ENCODE data around the gene TBATA.

Gene TBATA

DNA sequence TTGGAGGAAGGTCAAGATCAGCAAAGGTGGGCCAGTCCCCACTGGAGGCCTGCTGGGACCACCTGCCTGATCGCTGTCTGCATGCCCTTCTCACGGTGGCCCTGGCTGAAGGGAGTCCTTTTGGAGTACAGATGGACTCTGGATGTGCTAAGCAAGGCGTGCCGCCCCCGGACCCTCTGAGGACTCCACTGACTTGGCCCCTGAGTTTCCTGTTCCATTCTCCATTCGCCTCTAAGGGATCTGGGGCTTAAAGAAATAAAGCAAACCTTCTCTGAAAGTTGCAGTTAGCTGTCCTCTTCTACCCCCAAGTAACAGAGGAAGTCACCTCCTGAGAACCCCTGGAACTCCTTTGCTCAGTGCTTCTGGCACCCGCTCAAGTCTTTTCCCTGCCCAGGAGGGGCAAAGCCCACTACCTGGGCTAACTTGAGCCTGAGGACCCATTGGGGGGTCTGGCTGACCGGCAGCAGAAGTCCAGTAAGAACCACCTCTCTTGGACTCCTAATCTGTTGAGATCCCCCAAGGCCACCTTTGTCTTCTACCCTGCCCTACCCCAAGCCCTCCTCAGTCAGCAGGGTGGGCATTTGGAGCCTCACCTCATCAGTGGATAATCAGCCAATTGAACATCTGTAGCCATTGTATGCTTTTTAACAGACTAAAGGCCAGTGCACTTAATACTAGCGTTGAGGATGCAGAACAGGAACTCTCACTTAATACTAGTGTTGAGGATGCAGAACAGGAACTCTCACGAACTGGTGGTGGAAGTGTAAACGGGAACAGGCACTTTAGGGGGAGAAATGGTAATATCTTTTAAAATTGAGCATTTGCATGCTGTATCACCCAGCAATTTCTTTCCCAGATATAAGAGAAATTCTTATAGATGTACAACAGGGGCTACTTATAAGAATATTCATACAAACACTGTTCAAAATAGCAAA, 2.2 kb downstream of the TBATA start:
- no peak for TF ChIP-seq CTCF (IDR thresholded peaks at IDR 0.05)
- H3K27ac ChIP-seq: no peak overlapping the region
- DNase-seq (ENCODE audit: low spot score): no peak
- H3K4me3 ChIP-seq: no peak overlapping the region

DNA sequence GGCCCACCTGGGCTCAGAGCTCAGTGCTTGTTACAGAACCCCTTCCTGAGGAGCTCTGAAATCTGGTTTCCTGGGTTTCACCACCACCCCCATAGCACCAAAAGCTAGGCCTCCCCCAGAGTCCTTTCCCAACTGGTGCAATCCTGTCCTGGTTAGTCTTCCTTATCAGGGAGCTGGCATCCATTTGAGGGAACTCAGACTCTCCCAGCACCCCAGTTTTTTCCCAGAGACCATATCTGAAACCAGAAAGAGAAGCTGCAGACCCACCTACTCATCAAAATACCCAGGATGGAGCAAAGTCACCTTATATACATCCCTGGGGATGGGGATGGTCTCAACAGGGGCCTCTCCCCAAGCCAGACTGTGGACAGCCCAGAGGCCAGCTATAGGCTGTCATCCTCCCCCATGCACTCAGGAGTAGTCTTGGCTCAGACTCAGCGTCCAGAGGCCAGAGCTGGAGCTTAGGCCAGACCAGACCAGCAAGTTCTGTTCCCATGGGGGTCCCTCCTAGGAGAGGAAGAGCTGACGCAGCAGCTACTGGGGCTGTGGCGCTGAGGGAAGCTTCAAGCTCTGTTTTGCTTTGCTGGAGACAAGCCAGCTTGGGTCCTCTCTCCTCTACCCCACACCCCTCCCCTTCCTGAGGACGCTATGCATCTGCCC, 3.0 kb downstream of the TBATA start:
- no peak for DNase-seq (ENCODE audit: low spot score)
- Histone ChIP-seq H3K4me3 (no peak overlapping the region), H3K27ac (no peak overlapping the region)
- no peak for TF ChIP-seq CTCF (IDR thresholded peaks at IDR 0.05)

DNA sequence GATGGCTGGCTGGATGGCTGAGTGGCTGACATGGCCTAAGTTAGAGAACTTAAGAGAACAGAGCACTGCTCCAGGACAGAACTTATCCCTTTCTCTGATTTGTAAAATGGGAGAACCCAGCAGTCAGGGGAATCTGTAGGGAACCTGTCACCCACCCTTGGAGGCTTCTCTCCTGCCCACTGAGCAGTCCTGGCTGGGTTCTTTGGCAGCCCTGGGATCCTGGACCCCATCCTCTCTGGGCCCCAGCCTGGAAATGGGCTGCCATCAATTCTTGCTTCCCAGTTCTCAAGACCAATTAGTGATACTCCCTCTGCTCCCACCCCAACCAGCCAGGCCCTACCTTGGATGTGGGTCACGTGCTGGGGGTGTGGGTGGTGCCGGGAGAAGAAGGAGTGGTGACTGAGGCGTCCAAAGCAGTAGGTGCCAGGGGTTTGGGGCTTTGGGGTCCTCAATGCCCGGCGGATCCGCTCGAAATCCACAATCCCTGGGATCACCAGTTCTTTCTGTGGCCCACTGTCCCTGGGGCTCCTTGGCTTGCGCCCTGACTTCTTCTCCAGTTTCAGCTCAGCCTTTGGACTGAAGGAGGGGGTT, 3.6 kb downstream of the TBATA start:
- H3K27ac ChIP-seq: no peak overlapping the region
- H3K4me3 ChIP-seq: no peak overlapping the region
- DNase-seq (ENCODE audit: low spot score): no peak
- TF ChIP-seq CTCF (IDR thresholded peaks at IDR 0.05): no peak

- Histone ChIP-seq H3K4me3 (no peak overlapping the region), H3K27ac (no peak overlapping the region)
- no peak for TF ChIP-seq CTCF (IDR thresholded peaks at IDR 0.05)
- DNase-seq (ENCODE audit: low spot score): no peak
Measured at GRCh38 chr10:70780772-70781171, 4.4 kb downstream of the TBATA start.

- H3K27ac ChIP-seq: no peak overlapping the region
- no peak overlapping the region for H3K4me3 ChIP-seq
- no peak for DNase-seq (ENCODE audit: low spot score)
- TF ChIP-seq CTCF (IDR thresholded peaks at IDR 0.05): no peak
Measured at GRCh38 chr10:70780370-70780760, 4.8 kb downstream of the TBATA start.

DNA sequence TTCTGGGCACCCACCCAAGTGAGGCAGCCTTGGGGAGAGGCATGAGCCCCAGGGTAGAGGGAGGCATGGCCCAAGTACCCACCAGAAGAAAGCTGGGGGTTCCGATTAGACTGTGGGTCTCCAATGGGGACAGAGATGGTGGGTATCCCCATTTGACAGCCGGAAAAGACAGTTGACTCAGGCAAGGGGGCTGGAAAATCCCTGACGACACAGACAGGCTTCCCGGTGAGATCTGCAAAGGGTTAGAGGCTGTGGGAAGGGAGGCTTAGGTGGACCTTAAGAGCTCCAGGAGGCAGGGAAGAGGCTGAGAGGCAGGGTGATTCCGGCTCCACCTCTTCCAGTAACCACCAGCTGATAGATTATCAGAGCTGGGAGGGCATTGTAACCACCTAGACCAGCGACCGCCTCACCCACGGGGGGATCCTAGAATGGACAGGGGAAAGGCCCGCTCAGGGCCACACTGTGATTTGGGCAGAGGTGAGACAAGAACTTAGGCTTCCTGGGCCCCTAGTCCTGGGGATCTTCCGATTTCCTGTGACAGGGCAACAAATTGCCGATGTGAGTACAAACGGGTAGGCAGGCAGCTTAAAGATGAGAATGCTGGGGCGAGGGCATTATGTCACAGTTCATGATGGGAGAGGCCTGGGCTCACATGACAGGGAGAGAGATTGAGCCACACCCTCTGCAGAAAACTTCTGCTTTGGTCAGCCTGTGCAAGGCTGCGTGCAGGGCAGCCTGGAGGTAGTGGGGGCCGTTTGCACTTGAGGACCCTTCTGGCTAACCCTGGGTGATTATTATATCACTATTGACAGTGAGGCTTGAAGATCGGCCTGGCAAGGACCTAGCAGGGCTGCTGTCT, 5.4 kb downstream of the TBATA start:
- no peak for TF ChIP-seq CTCF (IDR thresholded peaks at IDR 0.05)
- DNase-seq (ENCODE audit: low spot score): peak; percentile 41
- Histone ChIP-seq H3K4me3 (no peak overlapping the region), H3K27ac (no peak overlapping the region)
